ENCODE results near the gene DHRSX. TPM values are rescaled to one million over a fixed set of nuclear protein-coding genes. Genes with fewer than 3 reads are reported as not detected.

The DHRSX gene
- total RNA-seq, 3 donors from 2014 or later, result 24.3 to 39.0 (median 29.2) TPM

- Histone ChIP-seq H3K4me3 (no peak overlapping the region), H3K27ac (no peak overlapping the region), H3K4me1 (no peaks in the 10 kb centered on the region), H3K9me3 (no peaks in the 10 kb centered on the region), H3K36me3 (no peaks in the 10 kb centered on the region), H3K27me3 (no peaks in the 10 kb centered on the region)
- TF ChIP-seq POLR2A (IDR thresholded peaks at IDR 0.05), result no peak
- TF ChIP-seq POLR2AphosphoS5 (IDR thresholded peaks at IDR 0.05), result no peak
- no peak for TF ChIP-seq CTCF (IDR thresholded peaks at IDR 0.05)
- intact Hi-C loops (cut with DNase I; ENCODE audit: low total_unique reads), result no loop called here
- no peak for DNase-seq (ENCODE audit: low spot score in 2 of 2)
These were observed 86.4 kb downstream of the DHRSX start for GRCh38 chrX:2414384-2414783.

GRCh38 chrX:2413969-2414368, 86.8 kb downstream of the DHRSX start:
- H3K36me3 ChIP-seq, result no peaks in the 10 kb centered on the region
- no peak overlapping the region for H3K4me3 ChIP-seq
- DNase-seq (ENCODE audit: low spot score in 2 of 2), result no peak
- intact Hi-C loops (cut with DNase I; ENCODE audit: low total_unique reads), result no loop called here
- H3K9me3 ChIP-seq, result no peaks in the 10 kb centered on the region
- TF ChIP-seq POLR2A (IDR thresholded peaks at IDR 0.05) (no peak), POLR2AphosphoS5 (IDR thresholded peaks at IDR 0.05) (no peak), CTCF (IDR thresholded peaks at IDR 0.05) (no peak)
- no peak overlapping the region for H3K27ac ChIP-seq
- H3K27me3 ChIP-seq, result no peaks in the 10 kb centered on the region
- no peaks in the 10 kb centered on the region for H3K4me1 ChIP-seq

- Histone ChIP-seq H3K4me1 (no peaks in the 10 kb centered on the region), H3K27ac (no peak overlapping the region), H3K9me3 (peaks cover 4 to 6% of the 10 kb centered on the region in 2 donors), H3K4me3 (no peak overlapping the region), H3K36me3 (no peaks in the 10 kb centered on the region), H3K27me3 (no peaks in the 10 kb centered on the region)
- DNase-seq (ENCODE audit: low spot score in 2 of 2), result no peak
- intact Hi-C loops (cut with DNase I; ENCODE audit: low total_unique reads), result no loop called here
- TF ChIP-seq POLR2AphosphoS5 (IDR thresholded peaks at IDR 0.05), result no peak
- no peak for TF ChIP-seq POLR2A (IDR thresholded peaks at IDR 0.05)
- TF ChIP-seq CTCF (IDR thresholded peaks at IDR 0.05), result no peak
These were observed 88.6 kb downstream of the DHRSX start for GRCh38 chrX:2412131-2412530.

- H3K9me3 ChIP-seq, result peaks cover 8 to 10% of the 10 kb centered on the region in 2 donors
- intact Hi-C loops (cut with DNase I; ENCODE audit: low total_unique reads), result no loop called here
- no peaks in the 10 kb centered on the region for H3K27me3 ChIP-seq
These were observed 90.3 kb downstream of the DHRSX start for GRCh38 chrX:2410279-2411020.

More at GRCh38 chrX:2410279-2411020, 90.3 kb downstream of the DHRSX start:
- no peak for DNase-seq (ENCODE audit: low spot score in 2 of 2)
- Histone ChIP-seq H3K27ac (no peak overlapping the region), H3K36me3 (no peaks in the 10 kb centered on the region), H3K4me3 (no peak overlapping the region), H3K4me1 (no peaks in the 10 kb centered on the region)
- no peak for TF ChIP-seq POLR2A (IDR thresholded peaks at IDR 0.05)
- no peak for TF ChIP-seq CTCF (IDR thresholded peaks at IDR 0.05)
- TF ChIP-seq POLR2AphosphoS5 (IDR thresholded peaks at IDR 0.05), result no peak

Data from breast epithelium (tissue), 4 donors.